Vein endothelial cell (primary cell): ENCODE measurements around the gene TBCCD1. TPM values are rescaled to one million over a fixed set of nuclear protein-coding genes. Genes with fewer than 3 reads are reported as not detected.

Source experiments
- total RNA-seq: library from RNA; depleted of rRNA; stranded (reverse); fragments of >200 nt; gene quantifications from 2 replicates; pipeline ENCODE4 v1.2.3, GENCODE V29; 2012

The TBCCD1 gene
- 16.3 and 23.8 TPM in 2 replicates for total RNA-seq

GRCh38 chr3:186567072-186567921 lies at the start of gene TBCCD1:
Gene TBCCD1, minus strand, starts transcription at chr3:186567339. Its CDS starts 3,010 bp downstream, at chr3:186564329.

GRCh38 chr3:186612721-186613636 lies 45.8 kb upstream of the TBCCD1 start, which contains the start of gene AHSG:
Gene AHSG, plus strand, starts transcription at chr3:186613060. Its CDS starts 82 bp downstream, at chr3:186613142.

GRCh38 chr3:186570096-186570940 lies 3.2 kb upstream of the TBCCD1 start, which contains the start of gene DNAJB11:
Gene DNAJB11, plus strand, starts transcription at chr3:186570720. Its CDS starts 178 bp downstream, at chr3:186570898.

GRCh38 chr3:186544281-186544680 lies 22.9 kb downstream of the TBCCD1 start, which contains the start of gene CRYGS:
Gene CRYGS, minus strand, starts transcription at chr3:186544380. Its CDS starts 54 bp downstream, at chr3:186544326.

Other genes with a start within 250 kb of the TBCCD1 start
- 0.29 and 0.33 TPM in 2 replicates for gene DGKG, start 205.1 kb downstream of the TBCCD1 start, total RNA-seq
- gene CRYGS, start 23.0 kb downstream of the TBCCD1 start, total RNA-seq, result 1.3 TPM in 2 replicates
- 41.8 and 56.0 TPM in 2 replicates for gene DNAJB11, start 3.4 kb upstream of the TBCCD1 start, total RNA-seq
- gene AHSG, start 45.7 kb upstream of the TBCCD1 start, total RNA-seq, result not detected in 2 replicates
- not detected in 2 replicates for gene FETUB, start 73.1 kb upstream of the TBCCD1 start, total RNA-seq
- not detected in 2 replicates for gene HRG, start 98.7 kb upstream of the TBCCD1 start, total RNA-seq
- gene KNG1, start 150.0 kb upstream of the TBCCD1 start, total RNA-seq, result not detected in 2 replicates
- 383 and 453 TPM in 2 replicates for gene EIF4A2, start 216.2 kb upstream of the TBCCD1 start, total RNA-seq
- 13.4 and 22.9 TPM in 2 replicates for gene RFC4, start 239.1 kb upstream of the TBCCD1 start, total RNA-seq